Activated CD8-positive, alpha-beta T cell treated with anti-CD3 and anti-CD28 coated beads, Interleukin-2, amount 10 ng/mL, durations not matched to agents 7 days and 5 days (primary cell): ENCODE measurements around the gene LRP10. TPM values are rescaled to one million over a fixed set of nuclear protein-coding genes. Genes with fewer than 3 reads are reported as not detected.
"Not testable (repeated sequence)": the region's sequence is repeated elsewhere in the genome, so short reads cannot be mapped to it uniquely, and the experiment has no call there.

Source experiments
- ATAC-seq: fragments of 150-1000 bp; cut with Tn5 transposase; one replicate; pipeline ENCODE4 v1.10.0; 2021; ENCODE audit warnings: moderate library complexity
- CTCF ChIA-PET: fragments of 350-600 bp; sonication (Branson Sonifier 250); formaldehyde crosslinking; loops from one replicate; lab custom pipeline; 2021; ENCODE audit warnings: antibody characterized with exemption; lab: Charles Lee
- POLR2A ChIA-PET: fragments of 350-600 bp; sonication (Branson Sonifier 250); formaldehyde crosslinking; loops from one replicate; lab custom pipeline; 2021; ENCODE audit warnings: antibody characterized with exemption; lab: Charles Lee
- DNase-seq: peaks from one replicate; pipeline ENCODE4 v3.0.0-alpha.2; 2020
- H3K27ac Mint-ChIP-seq: one replicate; pipeline ENCODE4 v1.8.0; 2021; ENCODE audit warnings: mild to moderate bottlenecking, mixed read lengths
- H3K27me3 Mint-ChIP-seq: one replicate; pipeline ENCODE4 v1.8.0; 2021; ENCODE audit warnings: low read depth, mixed read lengths
- H3K36me3 Mint-ChIP-seq: one replicate; pipeline ENCODE4 v1.8.0; 2021; ENCODE audit warnings: low read depth, mixed read lengths
- H3K4me1 Mint-ChIP-seq: one replicate; pipeline ENCODE4 v1.8.0; 2021; ENCODE audit warnings: low read depth, mixed read lengths
- H3K4me3 Mint-ChIP-seq: one replicate; pipeline ENCODE4 v1.8.0; 2021; ENCODE audit warnings: mild to moderate bottlenecking, mixed read lengths
- H3K9me3 Mint-ChIP-seq: one replicate; pipeline ENCODE4 v1.8.0; 2022; ENCODE audit warnings: mixed read lengths; ENCODE audit not compliant: insufficient read depth
- total RNA-seq, 2 experiments: library from RNA; stranded (reverse); gene quantifications; one replicate each; pipeline ENCODE4 v1.2.3, GENCODE V29; 2021

LRP10 gene
- total RNA-seq, 2 experiments from 2014 or later, result 37.1 to 40.7 TPM

DNA sequence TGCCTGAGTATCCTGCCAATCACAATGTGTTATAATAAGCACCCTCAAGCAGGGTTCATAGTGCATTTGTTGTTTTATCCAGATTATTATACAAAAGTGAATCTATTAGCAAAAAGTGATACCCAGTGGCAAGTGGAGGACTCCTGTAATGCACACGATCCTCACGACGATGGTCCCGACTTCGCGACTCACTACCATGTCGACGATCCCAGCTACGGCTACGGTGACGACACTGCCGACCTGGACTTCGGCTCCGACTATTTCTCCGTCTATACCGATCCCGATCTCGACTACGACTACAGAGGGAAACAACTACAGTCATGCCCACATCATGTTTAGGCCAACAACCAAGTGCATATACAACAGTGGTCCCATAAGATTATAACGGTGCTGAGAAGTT lies 34.5 kb downstream of the LRP10 start:
- Mint-ChIP-seq H3K4me3 (no peak overlapping the region), H3K36me3 (peaks cover 57% of the 10 kb centered on the region), H3K27me3 (no peaks in the 10 kb centered on the region), H3K4me1 (peaks cover 5% of the 10 kb centered on the region), H3K27ac (no peak overlapping the region), H3K9me3 (no peaks in the 10 kb centered on the region)
- no peak for DNase-seq
- no peak for ATAC-seq
- ChIA-PET POLR2A (no interaction called here), CTCF (no interaction called here)

DNA sequence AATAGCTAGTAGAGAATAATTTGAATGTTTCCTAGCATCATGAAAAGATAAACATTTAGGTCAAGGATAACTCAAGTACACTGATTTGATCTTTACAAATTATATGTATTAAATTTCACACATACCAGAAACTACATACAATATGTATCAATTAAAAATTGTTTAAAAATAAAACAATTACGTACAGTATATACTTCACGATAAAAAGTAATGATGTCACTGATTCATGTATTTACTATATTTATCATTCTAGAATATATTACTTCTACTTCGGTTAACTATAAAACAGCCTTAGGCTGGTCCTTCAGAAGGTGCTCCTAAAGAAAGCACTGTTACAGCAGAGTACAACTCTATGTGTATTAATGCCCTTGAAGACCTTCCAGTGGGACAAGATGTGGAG lies 35.9 kb downstream of the LRP10 start:
- Mint-ChIP-seq H3K9me3 (no peaks in the 10 kb centered on the region), H3K4me1 (peaks cover 6% of the 10 kb centered on the region), H3K27me3 (no peaks in the 10 kb centered on the region), H3K4me3 (no peak overlapping the region), H3K27ac (no peak overlapping the region), H3K36me3 (peaks cover 54% of the 10 kb centered on the region)
- ATAC-seq (no peak), DNase-seq (no peak)
- POLR2A ChIA-PET, result interaction anchor here (0.6 to 1.1 kb wide), 3 partner anchors 10 to 49 kb away, joined by 3 to 5 read pairs (median 4); no protein-coding TSS in a partner anchor
- CTCF ChIA-PET, result interaction anchor here (0.9 to 1.3 kb wide), 3 partner anchors 17 to 84 kb away, joined by 3 read pairs; no protein-coding TSS in a partner anchor

DNA sequence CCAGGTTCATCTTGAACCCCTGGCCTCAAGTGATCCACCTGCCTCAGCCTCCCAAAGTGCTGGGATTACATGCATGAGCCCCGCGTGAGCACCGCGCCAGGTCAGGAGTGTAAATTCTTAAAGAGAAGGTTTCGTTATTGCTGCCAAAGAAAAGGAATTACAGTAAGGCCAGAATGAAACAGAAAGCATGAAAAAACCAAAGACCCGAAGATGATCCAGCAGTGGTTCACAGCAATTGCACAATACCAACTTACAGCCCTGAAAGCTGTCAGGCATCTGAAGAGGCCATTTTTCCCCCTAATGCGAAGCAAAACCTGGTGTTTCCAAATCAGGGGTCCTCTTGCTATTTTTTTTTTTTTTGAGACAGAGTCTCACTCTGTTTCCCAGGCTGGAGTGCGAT lies 37.1 kb downstream of the LRP10 start:
- no peaks in the 10 kb centered on the region for H3K9me3 Mint-ChIP-seq
- H3K36me3 Mint-ChIP-seq, result peaks cover 50% of the 10 kb centered on the region
- H3K4me1 Mint-ChIP-seq, result peaks cover 7% of the 10 kb centered on the region
- H3K4me3 Mint-ChIP-seq, result no peak overlapping the region
- POLR2A ChIA-PET, result no interaction called here
- H3K27me3 Mint-ChIP-seq, result no peaks in the 10 kb centered on the region
- CTCF ChIA-PET, result interaction anchor here (1.3 kb wide), 1 partner anchor 36 kb away, joined by 3 read pairs; no protein-coding TSS in a partner anchor
- DNase-seq (no peak), ATAC-seq (no peak)
- H3K27ac Mint-ChIP-seq, result no peak overlapping the region

DNA sequence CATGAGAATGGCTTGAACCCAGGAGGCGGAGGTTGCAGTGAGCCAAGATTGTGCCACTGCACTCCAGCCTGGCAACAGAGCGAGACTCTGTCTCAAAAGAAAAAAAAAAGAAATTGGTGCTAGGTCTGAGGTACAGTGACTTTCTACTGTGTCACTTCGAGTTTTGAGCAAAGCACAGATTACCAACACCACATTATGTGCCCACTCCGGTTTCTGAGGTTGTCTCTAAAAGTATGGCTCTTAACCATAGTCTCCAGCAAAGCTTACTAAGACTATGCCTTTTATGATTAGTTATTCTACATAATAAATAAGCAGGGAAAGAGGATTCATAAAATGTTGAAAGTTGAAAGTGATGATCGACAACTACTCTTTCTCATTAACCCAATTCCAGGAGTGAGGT lies 39.4 kb downstream of the LRP10 start:
- ATAC-seq, result no peak
- Mint-ChIP-seq H3K27ac (no peak overlapping the region), H3K4me3 (no peak overlapping the region), H3K9me3 (no peaks in the 10 kb centered on the region), H3K4me1 (peaks cover 10% of the 10 kb centered on the region), H3K36me3 (peaks cover 33% of the 10 kb centered on the region), H3K27me3 (no peaks in the 10 kb centered on the region)
- no peak for DNase-seq
- ChIA-PET POLR2A (no interaction called here), CTCF (interaction anchor here (0.8 to 2.5 kb wide), 4 partner anchors 11 to 341 kb away, joined by 3 to 9 read pairs (median 5); partner anchors contain the start of gene PRMT5)

DNA sequence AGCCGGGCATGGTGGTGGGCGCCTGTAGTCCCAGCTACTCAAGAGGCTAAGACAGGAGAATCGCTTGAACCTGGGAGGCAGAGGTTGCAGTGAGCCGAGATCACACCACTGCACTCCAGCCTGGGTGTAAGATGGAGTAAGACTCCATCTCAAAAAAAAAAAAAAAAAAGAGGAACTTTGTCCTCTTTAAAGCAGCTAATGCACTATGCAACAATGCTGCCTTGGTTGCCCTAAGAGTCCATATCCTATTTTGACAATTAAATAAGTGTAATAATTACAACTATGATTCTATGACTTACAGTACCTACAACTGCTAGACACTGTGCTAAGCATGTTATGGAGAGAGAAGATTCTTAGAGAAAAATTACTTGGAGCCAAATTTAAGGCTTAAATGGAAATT lies 43.3 kb downstream of the LRP10 start:
- CTCF ChIA-PET, result interaction anchor here (1.7 kb wide), 1 partner anchor 42 kb away, joined by 6 read pairs; no protein-coding TSS in a partner anchor
- Mint-ChIP-seq H3K4me1 (peaks cover 36% of the 10 kb centered on the region), H3K36me3 (peaks cover 35% of the 10 kb centered on the region)
- H3K9me3 Mint-ChIP-seq, H3K4me3 Mint-ChIP-seq, POLR2A ChIA-PET, H3K27ac Mint-ChIP-seq, H3K27me3 Mint-ChIP-seq, ATAC-seq, DNase-seq: not testable (repeated sequence)

DNA sequence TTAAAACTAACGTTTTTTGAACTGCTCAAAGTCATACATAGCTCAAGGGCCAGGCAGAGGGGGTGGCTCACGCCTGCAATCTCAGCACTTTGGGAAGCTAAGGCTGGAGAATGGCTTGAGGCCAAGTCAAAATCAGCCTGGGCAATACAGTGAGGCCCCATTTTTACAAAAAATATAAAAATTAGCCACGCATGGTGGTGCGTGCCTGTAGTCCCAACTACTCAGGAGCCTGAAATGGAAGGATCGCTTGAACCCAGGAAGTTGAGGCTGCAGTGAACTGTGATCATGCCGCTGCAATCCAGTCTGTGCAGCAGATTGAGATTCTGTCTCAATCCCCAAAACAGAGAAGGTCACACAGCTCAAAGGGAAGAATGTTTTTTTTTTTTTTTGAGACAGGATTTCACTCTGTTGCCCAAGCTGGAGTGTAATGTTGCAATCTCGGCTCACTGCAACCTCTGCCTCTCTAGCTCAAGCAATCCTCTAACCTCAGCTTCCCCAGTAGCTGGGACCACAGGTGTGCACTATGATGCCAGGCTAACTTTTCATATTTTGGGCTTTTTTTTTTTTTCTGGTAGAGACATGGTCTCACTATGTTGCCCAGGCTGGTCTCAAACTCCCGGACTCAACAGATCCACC lies 44.5 kb downstream of the LRP10 start:
- DNase-seq, result no peak
- H3K27me3 Mint-ChIP-seq, result no peaks in the 10 kb centered on the region
- H3K4me1 Mint-ChIP-seq, result peaks cover 42% of the 10 kb centered on the region
- peaks cover 43% of the 10 kb centered on the region for H3K36me3 Mint-ChIP-seq
- ChIA-PET CTCF (interaction anchor here (1.4 to 6.5 kb wide), 5 partner anchors 13 to 153 kb away, joined by 3 to 84 read pairs (median 6); partner anchors contain the start of gene PRMT5), POLR2A (interaction anchor here (0.6 to 3.8 kb wide), 2 partner anchors 44 to 1650 kb away, joined by 3 to 17 read pairs; partner anchors contain the start of gene LRP10)
- ATAC-seq, result no peak
- peak overlapping the region; percentile 9 for H3K27ac Mint-ChIP-seq
- no peaks in the 10 kb centered on the region for H3K9me3 Mint-ChIP-seq
- no peak overlapping the region for H3K4me3 Mint-ChIP-seq

DNA sequence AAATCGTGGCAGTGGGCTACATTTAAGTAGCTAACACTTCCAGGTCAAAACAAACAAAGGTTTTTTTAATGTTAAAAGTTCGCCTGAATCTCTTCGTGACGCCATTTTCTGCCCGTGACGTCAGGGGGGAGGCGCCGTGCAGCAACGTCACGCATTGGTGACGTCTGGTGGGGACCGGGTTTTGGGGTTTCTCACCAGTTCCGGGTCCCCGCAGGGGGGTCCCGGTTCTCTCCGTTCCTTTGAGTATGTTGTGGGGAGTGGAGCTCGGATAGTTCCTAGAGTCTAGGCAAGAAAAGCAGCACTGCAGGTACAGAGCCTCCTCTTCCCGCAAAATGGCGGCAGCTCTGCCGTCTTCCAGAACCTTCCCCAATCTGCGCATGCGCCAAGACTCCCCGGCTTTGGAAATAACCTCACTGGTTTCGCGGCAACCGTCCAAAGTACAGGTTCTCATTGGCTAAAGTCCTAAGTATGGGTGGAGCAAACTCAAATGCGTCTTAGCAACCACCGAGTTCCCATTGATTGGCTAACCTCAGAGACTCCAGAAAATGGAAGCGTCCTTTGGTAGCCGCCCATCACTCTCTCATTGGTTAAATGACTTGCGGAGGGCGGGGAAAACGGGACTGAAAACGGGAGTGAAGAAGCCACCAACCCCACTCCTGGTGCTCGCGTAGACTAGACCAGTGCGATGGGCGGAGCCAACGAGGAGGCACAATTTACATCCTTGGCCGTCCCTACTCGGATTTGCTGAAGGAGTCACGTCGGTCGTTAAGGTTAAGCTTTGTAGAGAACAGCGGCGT lies 47.5 kb downstream of the LRP10 start, which contains the start of gene RBM23:
Gene RBM23 (minus strand): TSS at position 346 of the 797 bp plus-strand sequence.
- DNase-seq, result peak; percentile 100
- H3K27ac Mint-ChIP-seq, result peak within 1 kb of the TSS; percentile 98
- peak within 1 kb of the TSS; percentile 88 for H3K4me3 Mint-ChIP-seq
- no peaks in the 10 kb centered on the region for H3K27me3 Mint-ChIP-seq
- ATAC-seq, result peak; percentile 96
- H3K36me3 Mint-ChIP-seq, result peaks cover 52% of the 10 kb centered on the region
- peaks cover 35% of the 10 kb centered on the region for H3K4me1 Mint-ChIP-seq
- no peaks in the 10 kb centered on the region for H3K9me3 Mint-ChIP-seq
- ChIA-PET POLR2A (interaction anchor here (0.6 to 3.8 kb wide), 20 partner anchors 10 to 1417 kb away, joined by 3 to 30 read pairs (median 4); partner anchors contain the start of genes ACIN1, HAUS4, LRP10 and MRPL52), CTCF (interaction anchor here (0.8 to 6.5 kb wide), 17 partner anchors 10 to 363 kb away, joined by 3 to 84 read pairs (median 5); partner anchors contain the start of genes ACIN1, C14orf119 and PRMT5)

DNA sequence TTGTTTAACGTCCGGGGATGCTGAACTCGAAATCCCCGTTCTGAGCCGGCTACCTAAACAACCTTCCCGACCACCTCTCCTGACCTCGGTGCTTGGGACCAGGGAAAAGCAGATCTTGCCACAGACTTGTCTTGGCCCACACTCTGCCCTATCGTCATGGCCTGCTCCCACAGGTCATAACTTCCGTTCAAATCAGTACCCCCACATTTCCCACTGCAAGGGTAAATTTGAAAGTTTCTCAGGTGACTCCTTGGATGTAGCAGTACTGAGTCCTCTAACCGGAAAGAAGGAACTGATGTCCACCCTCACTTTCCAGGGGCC lies 48.0 kb downstream of the LRP10 start:
- H3K27ac Mint-ChIP-seq, result peak overlapping the region; percentile 98
- DNase-seq, result no peak
- no peaks in the 10 kb centered on the region for H3K27me3 Mint-ChIP-seq
- H3K4me1 Mint-ChIP-seq, result peaks cover 35% of the 10 kb centered on the region
- no peaks in the 10 kb centered on the region for H3K9me3 Mint-ChIP-seq
- peaks cover 58% of the 10 kb centered on the region for H3K36me3 Mint-ChIP-seq
- ATAC-seq, result peak; percentile 11
- H3K4me3 Mint-ChIP-seq, result peak overlapping the region; percentile 88
- ChIA-PET POLR2A (interaction anchor here (0.7 to 3.8 kb wide), 17 partner anchors 9 to 401 kb away, joined by 3 to 30 read pairs (median 5); partner anchors contain the start of genes ACIN1, HAUS4, LRP10 and MRPL52), CTCF (interaction anchor here (0.8 to 6.5 kb wide), 16 partner anchors 10 to 364 kb away, joined by 3 to 84 read pairs (median 5); partner anchors contain the start of genes ACIN1, C14orf119 and PRMT5)

DNA sequence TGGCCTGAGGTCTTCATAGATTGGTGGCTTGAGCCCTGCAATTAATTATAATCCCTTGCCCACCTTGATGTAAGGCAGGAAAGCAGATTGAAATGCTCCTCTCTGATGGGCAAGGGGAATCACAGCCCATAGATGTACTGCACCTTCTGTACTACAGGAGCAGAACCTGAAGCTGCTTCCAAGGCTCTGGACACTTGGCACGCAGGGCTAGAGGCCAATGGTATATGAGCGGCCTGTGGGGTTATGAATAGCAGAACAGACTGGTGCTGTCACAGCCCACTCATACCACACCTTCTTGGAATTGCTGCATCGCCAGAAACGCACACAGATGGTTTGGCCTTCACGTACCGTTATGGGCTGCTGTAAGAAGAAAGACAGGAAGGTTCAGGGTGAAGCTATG lies 49.2 kb downstream of the LRP10 start:
- DNase-seq, result no peak

DNA sequence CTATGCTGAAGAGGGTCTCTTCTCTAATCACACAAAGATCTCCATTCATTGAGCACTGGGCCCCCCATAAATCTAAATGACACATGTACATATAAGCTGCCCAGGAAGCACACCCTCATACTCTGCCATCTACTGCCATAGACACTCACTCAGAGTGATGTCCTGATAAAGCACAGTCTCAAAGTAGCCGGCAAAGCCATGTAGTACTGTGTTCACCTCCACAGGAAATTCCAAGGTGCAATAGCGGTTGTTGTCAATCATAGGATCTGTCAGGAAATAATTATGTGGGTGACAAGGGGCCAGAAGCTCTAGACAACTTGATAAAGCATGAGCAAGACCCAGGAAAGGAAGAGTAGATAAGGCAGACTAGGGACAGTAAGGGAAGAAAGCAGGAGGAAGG lies 50.8 kb downstream of the LRP10 start:
- Mint-ChIP-seq H3K4me1 (peaks cover 32% of the 10 kb centered on the region), H3K27ac (no peak overlapping the region), H3K27me3 (no peaks in the 10 kb centered on the region), H3K4me3 (no peak overlapping the region), H3K9me3 (no peaks in the 10 kb centered on the region), H3K36me3 (peaks cover 69% of the 10 kb centered on the region)
- CTCF ChIA-PET, result no interaction called here
- DNase-seq (no peak), ATAC-seq (no peak)
- POLR2A ChIA-PET, result interaction anchor here (0.6 kb wide), 1 partner anchor 504 kb away, joined by 3 read pairs; no protein-coding TSS in a partner anchor

More for the DNA sequence above, 49.2 kb downstream of the LRP10 start:
- H3K9me3 Mint-ChIP-seq, result no peaks in the 10 kb centered on the region
- CTCF ChIA-PET, result interaction anchor here (0.6 to 6.5 kb wide), 8 partner anchors 9 to 188 kb away, joined by 3 to 84 read pairs (median 4); partner anchors contain the start of gene PRMT5
- no peaks in the 10 kb centered on the region for H3K27me3 Mint-ChIP-seq
- no peak overlapping the region for H3K27ac Mint-ChIP-seq
- peaks cover 60% of the 10 kb centered on the region for H3K36me3 Mint-ChIP-seq
- peaks cover 32% of the 10 kb centered on the region for H3K4me1 Mint-ChIP-seq
- H3K4me3 Mint-ChIP-seq, result no peak overlapping the region
- no peak for ATAC-seq
- POLR2A ChIA-PET, result interaction anchor here (0.7 to 3.5 kb wide), 3 partner anchors 8 to 401 kb away, joined by 3 to 30 read pairs (median 6); partner anchors contain the start of gene PRMT5

DNA sequence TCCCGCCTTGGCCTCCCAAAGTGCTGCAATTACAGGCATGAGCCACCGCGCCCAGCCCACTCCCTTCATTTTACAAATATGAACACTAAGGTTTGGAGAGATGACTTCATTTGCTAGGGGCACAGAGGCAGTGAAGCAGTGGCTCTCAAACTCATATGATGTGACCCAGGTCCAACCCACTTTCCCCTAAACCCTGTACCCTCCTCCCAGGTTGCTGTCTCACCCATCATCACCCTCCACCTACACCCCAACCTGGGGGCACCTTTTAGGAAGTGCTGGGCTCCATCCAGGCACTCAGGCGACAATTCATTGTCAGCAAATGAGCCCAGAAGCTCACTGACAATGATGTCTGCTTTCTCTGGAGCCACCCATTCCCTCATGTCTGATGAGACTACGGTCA lies 52.2 kb downstream of the LRP10 start:
- no peak for DNase-seq
- no peak overlapping the region for H3K27ac Mint-ChIP-seq
- H3K4me3 Mint-ChIP-seq, result no peak overlapping the region
- CTCF ChIA-PET, result no interaction called here
- no peak for ATAC-seq
- peaks cover 62% of the 10 kb centered on the region for H3K36me3 Mint-ChIP-seq
- H3K27me3 Mint-ChIP-seq, result no peaks in the 10 kb centered on the region
- peaks cover 37% of the 10 kb centered on the region for H3K4me1 Mint-ChIP-seq
- no peaks in the 10 kb centered on the region for H3K9me3 Mint-ChIP-seq
- POLR2A ChIA-PET, result no interaction called here
